Measurements from ENCODE around the gene NTM.

Gene NTM

DNA sequence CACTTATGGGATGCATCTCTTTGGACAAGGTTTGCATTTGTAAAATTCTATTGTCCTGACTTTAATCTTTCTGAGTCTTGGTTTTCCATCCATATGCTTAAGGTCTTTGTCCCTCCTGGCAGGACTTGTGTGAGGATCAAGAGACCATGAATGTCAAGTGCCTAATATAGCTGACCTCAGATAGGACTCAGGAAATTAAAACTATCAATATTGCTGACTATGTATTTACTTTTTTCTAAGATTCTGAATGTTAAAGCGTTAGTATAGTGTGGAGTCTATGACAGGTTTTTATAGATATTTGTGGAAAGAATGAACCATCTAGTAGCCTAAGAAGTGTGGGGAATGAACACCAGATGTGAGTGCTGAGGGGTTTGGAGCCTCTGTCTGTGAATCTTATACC lies 637.8 kb downstream of the NTM start:
- Histone ChIP-seq H3K79me1 (ENCODE audit: low read length) (no peaks in the 10 kb centered on the region), H3K18ac (ENCODE audit: low read length) (no peak overlapping the region), H3K56ac (ENCODE audit: low read length) (no peak overlapping the region), H3K4me2 (ENCODE audit: low read length) (no peak overlapping the region), H3K23ac (ENCODE audit: low read length) (no peak overlapping the region), H3K4ac (ENCODE audit: low read depth, low read length) (no peak overlapping the region), H3K27ac (ENCODE audit: low read depth, low read length) (no peak overlapping the region), H3K4me3 (ENCODE audit: low read length) (no peak overlapping the region), H4K5ac (ENCODE audit: low read length) (no peak overlapping the region), H2BK15ac (replicated peaks; ENCODE audit: low read depth) (no peak overlapping the region), H2AK5ac (ENCODE audit: low read length) (no peak overlapping the region), H2BK120ac (ENCODE audit: low read depth, low read length) (no peak overlapping the region), H4K8ac (ENCODE audit: low read depth, low read length) (no peak overlapping the region), H3K36me3 (ENCODE audit: control insufficient read depth, insufficient read depth, low read length) (no peaks in the 10 kb centered on the region), H2BK5ac (ENCODE audit: low read length) (no peak overlapping the region), H3K79me2 (ENCODE audit: control insufficient read depth, insufficient read depth, low read length) (no peaks in the 10 kb centered on the region), H3K9ac (ENCODE audit: low read length) (no peak overlapping the region), H3K4me1 (ENCODE audit: control insufficient read depth, low read depth, low read length) (peaks cover 2% of the 10 kb centered on the region), H3K27me3 (ENCODE audit: insufficient read depth, low read length, poor library complexity) (no peaks in the 10 kb centered on the region)
- WGBS (ENCODE audit: extremely low coverage, insufficient coverage, low lambda C conversion rate), result 100% methylated on average over 1 of the region's 1 CpG
- DNase-seq, result no peak

- no peak overlapping the region for H2BK15ac ChIP-seq (replicated peaks; ENCODE audit: low read depth)
- peaks cover 2% of the 10 kb centered on the region for H3K4me1 ChIP-seq (ENCODE audit: control insufficient read depth, low read depth, low read length)
- no peak overlapping the region for H3K9ac ChIP-seq (ENCODE audit: low read length)
- H3K79me2 ChIP-seq (ENCODE audit: control insufficient read depth, insufficient read depth, low read length), result no peaks in the 10 kb centered on the region
- H2BK120ac ChIP-seq (ENCODE audit: low read depth, low read length), result no peak overlapping the region
- H3K23ac ChIP-seq (ENCODE audit: low read length), result no peak overlapping the region
- peak; percentile 40 for DNase-seq
- no peak overlapping the region for H4K8ac ChIP-seq (ENCODE audit: low read depth, low read length)
- H3K36me3 ChIP-seq (ENCODE audit: control insufficient read depth, insufficient read depth, low read length), result no peaks in the 10 kb centered on the region
- no peak overlapping the region for H3K4ac ChIP-seq (ENCODE audit: low read depth, low read length)
- H3K27ac ChIP-seq (ENCODE audit: low read depth, low read length), result no peak overlapping the region
- no peaks in the 10 kb centered on the region for H3K79me1 ChIP-seq (ENCODE audit: low read length)
- peak overlapping the region; percentile 10 for H3K56ac ChIP-seq (ENCODE audit: low read length)
- H3K18ac ChIP-seq (ENCODE audit: low read length), result no peak overlapping the region
- no peak overlapping the region for H2BK5ac ChIP-seq (ENCODE audit: low read length)
- H3K4me2 ChIP-seq (ENCODE audit: low read length), result no peak overlapping the region
- H4K5ac ChIP-seq (ENCODE audit: low read length), result no peak overlapping the region
- H3K4me3 ChIP-seq (ENCODE audit: low read length), result no peak overlapping the region
- H2AK5ac ChIP-seq (ENCODE audit: low read length), result no peak overlapping the region
- H3K27me3 ChIP-seq (ENCODE audit: insufficient read depth, low read length, poor library complexity), result no peaks in the 10 kb centered on the region
- WGBS (ENCODE audit: extremely low coverage, insufficient coverage, low lambda C conversion rate), result no CpG with 5 or more reads among the region's 4 CpGs
Observed at GRCh38 chr11:132008872-132009271, 638.5 kb downstream of the NTM start.

- Histone ChIP-seq H3K18ac (ENCODE audit: low read length) (no peak overlapping the region), H3K79me1 (ENCODE audit: low read length) (no peaks in the 10 kb centered on the region), H2BK5ac (ENCODE audit: low read length) (no peak overlapping the region), H3K4ac (ENCODE audit: low read depth, low read length) (no peak overlapping the region), H2BK15ac (replicated peaks; ENCODE audit: low read depth) (no peak overlapping the region), H2AK5ac (ENCODE audit: low read length) (no peak overlapping the region), H3K4me2 (ENCODE audit: low read length) (no peak overlapping the region), H3K56ac (ENCODE audit: low read length) (no peak overlapping the region), H3K36me3 (ENCODE audit: control insufficient read depth, insufficient read depth, low read length) (no peaks in the 10 kb centered on the region), H3K9ac (ENCODE audit: low read length) (no peak overlapping the region), H3K79me2 (ENCODE audit: control insufficient read depth, insufficient read depth, low read length) (no peaks in the 10 kb centered on the region), H2BK120ac (ENCODE audit: low read depth, low read length) (no peak overlapping the region), H3K4me1 (ENCODE audit: control insufficient read depth, low read depth, low read length) (peaks cover 5% of the 10 kb centered on the region), H4K5ac (ENCODE audit: low read length) (no peak overlapping the region), H3K4me3 (ENCODE audit: low read length) (no peak overlapping the region), H3K27ac (ENCODE audit: low read depth, low read length) (no peak overlapping the region), H3K27me3 (ENCODE audit: insufficient read depth, low read length, poor library complexity) (no peaks in the 10 kb centered on the region), H3K23ac (ENCODE audit: low read length) (no peak overlapping the region), H4K8ac (ENCODE audit: low read depth, low read length) (no peak overlapping the region)
- DNase-seq, result no peak
- no CpG with 5 or more reads among the region's 1 CpG for WGBS (ENCODE audit: extremely low coverage, insufficient coverage, low lambda C conversion rate)
Observed at GRCh38 chr11:132020001-132020400, 649.6 kb downstream of the NTM start.

DNA sequence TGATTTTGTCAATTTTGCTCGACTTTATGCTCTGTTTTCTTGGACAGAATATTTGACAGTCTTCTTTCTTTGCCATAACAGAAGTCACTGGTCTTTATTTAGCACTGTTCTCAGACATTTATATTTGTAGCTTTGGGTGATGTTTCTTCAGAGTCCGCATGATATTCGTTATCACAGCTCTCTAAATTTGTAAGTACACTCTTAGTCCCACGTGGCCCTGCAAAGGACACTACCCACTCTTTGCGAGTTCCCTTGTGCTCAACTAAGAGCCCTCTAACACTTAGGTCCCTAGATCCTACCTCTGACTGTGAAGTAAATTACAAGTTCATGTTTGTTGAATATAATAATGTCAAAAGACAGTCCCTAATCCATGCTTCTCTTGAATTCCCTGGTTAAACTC lies 651.9 kb downstream of the NTM start:
- H3K36me3 ChIP-seq (ENCODE audit: control insufficient read depth, insufficient read depth, low read length), result no peaks in the 10 kb centered on the region
- no peak overlapping the region for H2AK5ac ChIP-seq (ENCODE audit: low read length)

DNA sequence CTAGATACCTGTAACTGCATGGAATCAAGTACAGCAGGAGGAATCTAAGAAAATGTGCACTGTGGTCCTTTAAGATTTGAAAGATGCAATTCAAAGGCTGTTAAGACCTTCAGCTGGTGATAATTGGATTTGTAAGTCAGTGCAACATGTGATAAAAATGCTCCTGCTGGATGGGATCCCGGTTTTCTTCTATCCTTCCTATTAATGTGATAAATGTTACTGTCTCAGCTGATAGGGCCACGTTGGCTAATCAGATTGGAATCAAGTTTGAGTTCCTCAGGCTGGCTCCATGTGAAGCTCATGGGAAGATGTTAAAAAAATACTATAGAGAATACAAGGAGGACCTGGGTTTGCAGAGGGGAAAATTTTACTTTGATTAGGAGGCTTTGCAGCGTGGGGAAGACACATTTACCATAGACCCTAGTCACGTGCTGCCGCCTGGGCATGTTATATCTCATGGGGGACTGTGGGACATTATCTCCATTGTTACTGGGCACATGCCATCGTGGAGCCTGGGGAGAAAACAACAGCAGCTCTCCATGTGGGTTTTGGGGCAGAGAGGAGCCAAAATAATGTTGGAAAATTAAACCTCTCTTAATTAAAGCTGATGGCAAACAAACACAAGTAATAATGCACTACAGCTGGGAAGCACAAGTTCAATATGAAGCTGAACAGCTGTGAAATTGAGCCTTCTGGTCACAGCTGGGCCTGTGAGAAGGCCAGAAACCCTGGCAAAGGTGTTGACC lies 652.5 kb downstream of the NTM start:
- Histone ChIP-seq H3K79me2 (ENCODE audit: control insufficient read depth, insufficient read depth, low read length) (no peaks in the 10 kb centered on the region), H3K36me3 (ENCODE audit: control insufficient read depth, insufficient read depth, low read length) (no peaks in the 10 kb centered on the region), H3K9ac (ENCODE audit: low read length) (no peak overlapping the region), H3K27ac (ENCODE audit: low read depth, low read length) (no peak overlapping the region), H3K18ac (ENCODE audit: low read length) (no peak overlapping the region), H3K4ac (ENCODE audit: low read depth, low read length) (peak overlapping the region; percentile 26), H3K4me2 (ENCODE audit: low read length) (no peak overlapping the region), H2AK5ac (ENCODE audit: low read length) (no peak overlapping the region), H4K8ac (ENCODE audit: low read depth, low read length) (no peak overlapping the region), H3K27me3 (ENCODE audit: insufficient read depth, low read length, poor library complexity) (no peaks in the 10 kb centered on the region), H2BK5ac (ENCODE audit: low read length) (no peak overlapping the region), H3K4me3 (ENCODE audit: low read length) (no peak overlapping the region), H3K23ac (ENCODE audit: low read length) (no peak overlapping the region), H2BK120ac (ENCODE audit: low read depth, low read length) (no peak overlapping the region), H3K4me1 (ENCODE audit: control insufficient read depth, low read depth, low read length) (peaks cover 8% of the 10 kb centered on the region), H2BK15ac (replicated peaks; ENCODE audit: low read depth) (no peak overlapping the region), H3K79me1 (ENCODE audit: low read length) (no peaks in the 10 kb centered on the region), H3K56ac (ENCODE audit: low read length) (no peak overlapping the region), H4K5ac (ENCODE audit: low read length) (no peak overlapping the region)
- no CpG with 5 or more reads among the region's 6 CpGs for WGBS (ENCODE audit: extremely low coverage, insufficient coverage, low lambda C conversion rate)
- DNase-seq, result peak; percentile 24

More for the DNA sequence above, 651.9 kb downstream of the NTM start:
- Histone ChIP-seq H4K5ac (ENCODE audit: low read length) (no peak overlapping the region), H2BK120ac (ENCODE audit: low read depth, low read length) (no peak overlapping the region), H3K18ac (ENCODE audit: low read length) (no peak overlapping the region), H2BK5ac (ENCODE audit: low read length) (no peak overlapping the region), H3K4me2 (ENCODE audit: low read length) (no peak overlapping the region), H3K79me2 (ENCODE audit: control insufficient read depth, insufficient read depth, low read length) (no peaks in the 10 kb centered on the region), H3K4me1 (ENCODE audit: control insufficient read depth, low read depth, low read length) (peaks cover 8% of the 10 kb centered on the region), H3K56ac (ENCODE audit: low read length) (no peak overlapping the region), H3K27me3 (ENCODE audit: insufficient read depth, low read length, poor library complexity) (no peaks in the 10 kb centered on the region), H3K4me3 (ENCODE audit: low read length) (no peak overlapping the region), H2BK15ac (replicated peaks; ENCODE audit: low read depth) (no peak overlapping the region), H3K27ac (ENCODE audit: low read depth, low read length) (no peak overlapping the region), H3K79me1 (ENCODE audit: low read length) (no peaks in the 10 kb centered on the region), H3K9ac (ENCODE audit: low read length) (no peak overlapping the region), H3K4ac (ENCODE audit: low read depth, low read length) (no peak overlapping the region), H3K23ac (ENCODE audit: low read length) (no peak overlapping the region), H4K8ac (ENCODE audit: low read depth, low read length) (no peak overlapping the region)
- no peak for DNase-seq
- WGBS (ENCODE audit: extremely low coverage, insufficient coverage, low lambda C conversion rate), result no CpG with 5 or more reads among the region's 5 CpGs

All from mesendoderm (in vitro differentiated cells).